GM23338 (cell line): ENCODE data around the gene CAPN15.

Experiments
- EZH2 ChIP-seq: fragments of 200-600 bp; sonication (generic); IDR thresholded peaks from one replicate; pipeline ENCODE4 v1.8.0; 2017; ENCODE audit warnings: antibody characterized with exemption, mild to moderate bottlenecking, low read depth; ENCODE audit not compliant: unreplicated experiment
- EZH2phosphoT487 ChIP-seq: fragments of 200-600 bp; sonication (generic); IDR thresholded peaks from one replicate; pipeline ENCODE4 v1.8.1; 2018; ENCODE audit warnings: antibody characterized with exemption; ENCODE audit not compliant: unreplicated experiment
- POLR2AphosphoS5 ChIP-seq: IDR thresholded peaks from 2 replicates; pipeline ENCODE4 v1.6.1; 2016; ENCODE audit warnings: antibody characterized with exemption, low read depth
- REST ChIP-seq: IDR thresholded peaks from one replicate; pipeline ENCODE4 v1.6.1; 2018; ENCODE audit warnings: antibody characterized with exemption; ENCODE audit not compliant: unreplicated experiment

- TF ChIP-seq EZH2: no peak
- no peak for TF ChIP-seq EZH2phosphoT487
- TF ChIP-seq POLR2AphosphoS5: no peak; the same call in 1 of the 2 replicates
- TF ChIP-seq REST: no peak
Observed at GRCh38 chr16:578870-579405, 51.4 kb downstream of the CAPN15 start.
